ENCODE results near the gene RAB2B.

The RAB2B gene

GRCh38 chr14:21415329-21415728 lies 61.4 kb downstream of the RAB2B start:
- TF ChIP-seq, protein P1, sequence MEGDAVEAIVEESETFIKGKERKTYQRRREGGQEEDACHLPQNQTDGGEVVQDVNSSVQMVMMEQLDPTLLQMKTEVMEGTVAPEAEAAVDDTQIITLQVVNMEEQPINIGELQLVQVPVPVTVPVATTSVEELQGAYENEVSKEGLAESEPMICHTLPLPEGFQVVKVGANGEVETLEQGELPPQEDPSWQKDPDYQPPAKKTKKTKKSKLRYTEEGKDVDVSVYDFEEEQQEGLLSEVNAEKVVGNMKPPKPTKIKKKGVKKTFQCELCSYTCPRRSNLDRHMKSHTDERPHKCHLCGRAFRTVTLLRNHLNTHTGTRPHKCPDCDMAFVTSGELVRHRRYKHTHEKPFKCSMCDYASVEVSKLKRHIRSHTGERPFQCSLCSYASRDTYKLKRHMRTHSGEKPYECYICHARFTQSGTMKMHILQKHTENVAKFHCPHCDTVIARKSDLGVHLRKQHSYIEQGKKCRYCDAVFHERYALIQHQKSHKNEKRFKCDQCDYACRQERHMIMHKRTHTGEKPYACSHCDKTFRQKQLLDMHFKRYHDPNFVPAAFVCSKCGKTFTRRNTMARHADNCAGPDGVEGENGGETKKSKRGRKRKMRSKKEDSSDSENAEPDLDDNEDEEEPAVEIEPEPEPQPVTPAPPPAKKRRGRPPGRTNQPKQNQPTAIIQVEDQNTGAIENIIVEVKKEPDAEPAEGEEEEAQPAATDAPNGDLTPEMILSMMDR (conservative IDR thresholded peaks at IDR 0.05): no peak
- H3K27ac ChIP-seq: no peak overlapping the region

DNA sequence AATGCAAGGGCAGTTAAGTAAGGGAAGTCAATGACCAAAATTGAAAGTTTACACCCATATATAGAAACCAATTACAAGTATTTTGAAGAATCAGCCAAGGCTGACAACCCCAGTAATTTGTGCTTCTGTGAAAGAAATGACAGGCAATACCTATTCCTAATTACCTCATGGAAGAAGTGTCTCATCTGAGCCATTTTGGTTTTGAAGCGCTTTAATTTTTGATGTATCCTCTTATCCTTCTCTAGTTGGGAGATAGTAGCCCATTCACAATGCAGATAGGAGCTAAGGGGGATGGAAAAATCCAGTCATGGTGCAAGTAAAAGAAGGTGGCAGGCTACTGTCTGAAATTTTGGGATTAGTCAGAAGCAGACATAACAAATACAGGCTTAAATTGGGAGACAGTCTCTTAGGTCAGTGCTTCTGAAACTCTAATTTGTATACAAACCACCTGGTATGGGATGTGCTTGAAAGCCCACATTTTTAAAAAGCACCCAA lies 62.6 kb downstream of the RAB2B start:
- TF ChIP-seq, protein P1 (conservative IDR thresholded peaks at IDR 0.05): no peak
- H3K27ac ChIP-seq: no peak overlapping the region

Measured in VCaP (cell line).